Adipose tissue (tissue), 3 donors: ENCODE measurements around the gene ELOA. TPM values are rescaled to one million over a fixed set of nuclear protein-coding genes. Genes with fewer than 3 reads are reported as not detected.
"Not testable (repeated sequence)": the region's sequence is repeated elsewhere in the genome, so short reads cannot be mapped to it uniquely, and the experiment has no call there.

Experiments used
- H3K27ac ChIP-seq: one replicate; pipeline ENCODE4 v1.5.1; 2013; ENCODE audit warnings: low read depth, low read length
- WGBS, 3 donors: extraction: QIAGEN DNeasy Blood & Tissue Kit; methylation state at CpG; one replicate each; pipeline ENCODE4 v1.1.7; 2013; 5-methylcytosine and 5-hydroxymethylcytosine counted together
- polyA plus RNA-seq, 3 donors: library from polyadenylated mRNA; stranded (reverse); fragments of 200-250 nt; gene quantifications; one replicate each; pipeline ENCODE4 v1.2.3, GENCODE V29; 2013
- donor health status: healthy with polysubstance abuse.
- donor health status: Bipolar disorder and iron deficiency.
- donor health status: healthy.

The ELOA gene
- polyA plus RNA-seq, 3 donors: 15.7 to 31.1 (median 24.2) TPM

- WGBS, 3 donors: 55 to 76% (median 73%) methylated on average over 15 to 17 of the region's 17 CpGs
- no peak overlapping the region for H3K27ac ChIP-seq
Measured at GRCh38 chr1:23796466-23797271, 53.4 kb downstream of the ELOA start.

GRCh38 chr1:23797478-23798448 is 54.5 kb downstream of the ELOA start:
- 61 to 85% (median 83%) methylated on average over 20 of the region's 20 CpGs for WGBS, 3 donors
- no peak overlapping the region for H3K27ac ChIP-seq

GRCh38 chr1:23798662-23799142 is 55.4 kb downstream of the ELOA start:
- 71 to 85% (median 85%) methylated on average over 12 of the region's 12 CpGs for WGBS, 3 donors

GRCh38 chr1:23799255-23799569 is 55.9 kb downstream of the ELOA start:
- WGBS, 3 donors: 53 to 80% (median 69%) methylated on average over 7 of the region's 7 CpGs
- no peak overlapping the region for H3K27ac ChIP-seq

More at GRCh38 chr1:23798662-23799142, 55.4 kb downstream of the ELOA start:
- H3K27ac ChIP-seq: no peak overlapping the region

GRCh38 chr1:23799570-23800399 is 56.5 kb downstream of the ELOA start:
- WGBS, 3 donors: 2 to 4% (median 3%) methylated on average over 44 to 48 of the region's 48 CpGs
- H3K27ac ChIP-seq: no peak overlapping the region

GRCh38 chr1:23800400-23801337 is 57.4 kb downstream of the ELOA start, which contains the start of gene GALE:
GALE (minus strand) TSS chr1:23800754; CDS start chr1:23799007, 1,747 bp downstream.
- 0 to 1% (median 1%) methylated on average over 57 to 82 of the region's 82 CpGs for WGBS, 3 donors
- H3K27ac ChIP-seq: no peak within 1 kb of the TSS

GRCh38 chr1:23801338-23801748 is 58.1 kb downstream of the ELOA start:
- WGBS, 3 donors: 19 to 26% (median 25%) methylated on average over 19 of the region's 19 CpGs
- H3K27ac ChIP-seq: no peak overlapping the region

GRCh38 chr1:23801876-23802275 is 58.6 kb downstream of the ELOA start:
- no peak overlapping the region for H3K27ac ChIP-seq
- WGBS, 3 donors: 56 to 70% (median 69%) methylated on average over 10 of the region's 10 CpGs

- 93 to 98% (median 96%) methylated on average over 7 of the region's 7 CpGs for WGBS, 3 donors
- H3K27ac ChIP-seq: not testable (repeated sequence)
Measured at GRCh38 chr1:23802809-23803342, 59.6 kb downstream of the ELOA start.

- H3K27ac ChIP-seq: no peak overlapping the region
- WGBS, 3 donors: 91 to 94% (median 93%) methylated on average over 5 of the region's 5 CpGs
Measured at GRCh38 chr1:23803674-23804073, 60.4 kb downstream of the ELOA start.

- whole genome bisulfite sequencing, 3 donors: 71 to 83% (median 74%) methylated on average over 7 of the region's 7 CpGs
- H3K27ac ChIP-seq: no peak overlapping the region
Measured at GRCh38 chr1:23804183-23804835, 61.0 kb downstream of the ELOA start.

- 94 to 98% (median 96%) methylated on average over 2 of the region's 2 CpGs for WGBS, 3 donors
Measured at GRCh38 chr1:23805025-23805424, 61.8 kb downstream of the ELOA start.

GRCh38 chr1:23806280-23806679 is 63.0 kb downstream of the ELOA start:
- H3K27ac ChIP-seq: no peak overlapping the region
- 72 to 82% (median 75%) methylated on average over 6 of the region's 6 CpGs for WGBS, 3 donors

More at GRCh38 chr1:23805025-23805424, 61.8 kb downstream of the ELOA start:
- no peak overlapping the region for H3K27ac ChIP-seq

- WGBS, 3 donors: 41 to 83% (median 42%) methylated on average over 3 of the region's 3 CpGs
- H3K27ac ChIP-seq: no peak overlapping the region
Measured at GRCh38 chr1:23807453-23807852, 64.2 kb downstream of the ELOA start.

GRCh38 chr1:23809751-23810171 is 66.5 kb downstream of the ELOA start:
- 14 to 35% (median 32%) methylated on average over 6 of the region's 6 CpGs for WGBS, 3 donors

GRCh38 chr1:23810818-23811540 is 67.7 kb downstream of the ELOA start:
- no peak overlapping the region for H3K27ac ChIP-seq
- WGBS, 3 donors: 39 to 73% (median 59%) methylated on average over 3 of the region's 3 CpGs

More at GRCh38 chr1:23809751-23810171, 66.5 kb downstream of the ELOA start:
- no peak overlapping the region for H3K27ac ChIP-seq
